Measurements from ENCODE around the gene CYP4F11. TPM values are rescaled to one million over a fixed set of nuclear protein-coding genes. Genes with fewer than 3 reads are reported as not detected.
"Not testable (repeated sequence)": the region's sequence is repeated elsewhere in the genome, so short reads cannot be mapped to it uniquely, and the experiment has no call there.

The CYP4F11 gene
- total and polyA plus RNA-seq, 2 experiments from 2014 or later: not detected

- peak; percentile 67 for TF ChIP-seq EZH2 (IDR thresholded peaks at IDR 0.05; ENCODE audit: insufficient read depth, poor library complexity, severe bottlenecking)
- H3K9me2 ChIP-seq (ENCODE audit: insufficient read depth); H3K9me3 ChIP-seq (ENCODE audit: low read depth); H3K9ac ChIP-seq; H3K36me3 ChIP-seq (ENCODE audit: low read depth); H3K79me2 ChIP-seq (ENCODE audit: insufficient read depth); H4K20me1 ChIP-seq (ENCODE audit: insufficient read depth); in situ Hi-C loops (cut with MboI); H3K4me1 ChIP-seq (ENCODE audit: insufficient read depth); H3K4me2 ChIP-seq (ENCODE audit: unreplicated experiment); H3K27me3 ChIP-seq (replicated peaks; ENCODE audit: insufficient read depth); H3K4me3 ChIP-seq; DNase-seq; H3F3A ChIP-seq (ENCODE audit: insufficient read depth); H2AFZ ChIP-seq; H3K27ac ChIP-seq: not testable (repeated sequence)
- WGBS, 2 experiments (ENCODE audit: low coverage in 1 of 2, low lambda C conversion rate in 2 of 2, missing lambda C conversion rate in 2 of 2): 15 to 38% methylated on average over 6 to 12 of the region's 12 CpGs
Observed at GRCh38 chr19:15933761-15934331, 483 bp downstream of the CYP4F11 start.

GRCh38 chr19:15928321-15928720 is 6.0 kb downstream of the CYP4F11 start:
- Histone ChIP-seq H3K9ac (no peak overlapping the region), H3K27me3 (replicated peaks; ENCODE audit: insufficient read depth) (no peaks in the 10 kb centered on the region), H3K4me1 (ENCODE audit: insufficient read depth) (no peaks in the 10 kb centered on the region), H3K27ac (no peak overlapping the region), H3F3A (ENCODE audit: insufficient read depth) (no peaks in the 10 kb centered on the region), H3K9me3 (ENCODE audit: low read depth) (no peaks in the 10 kb centered on the region), H4K20me1 (ENCODE audit: insufficient read depth) (no peaks in the 10 kb centered on the region), H3K9me2 (ENCODE audit: insufficient read depth) (no peaks in the 10 kb centered on the region), H3K4me3 (no peak overlapping the region), H3K36me3 (ENCODE audit: low read depth) (no peaks in the 10 kb centered on the region), H3K4me2 (ENCODE audit: unreplicated experiment) (no peak overlapping the region), H3K79me2 (ENCODE audit: insufficient read depth) (no peaks in the 10 kb centered on the region), H2AFZ (no peak overlapping the region)
- TF ChIP-seq EZH2 (IDR thresholded peaks at IDR 0.05; ENCODE audit: insufficient read depth, poor library complexity, severe bottlenecking) (no peak), EZH2phosphoT487 (IDR thresholded peaks at IDR 0.05; ENCODE audit: insufficient read depth, low read depth) (no peak)
- 37 to 44% methylated on average over 3 of the region's 3 CpGs for WGBS, 2 experiments (ENCODE audit: low coverage in 1 of 2, low lambda C conversion rate in 2 of 2, missing lambda C conversion rate in 2 of 2)
- DNase-seq: no peak
- in situ Hi-C loops (cut with MboI): no loop called here

- Histone ChIP-seq H3K9me3 (ENCODE audit: low read depth) (no peaks in the 10 kb centered on the region), H3K79me2 (ENCODE audit: insufficient read depth) (no peaks in the 10 kb centered on the region), H3K4me3 (no peak overlapping the region), H2AFZ (no peak overlapping the region), H3K4me1 (ENCODE audit: insufficient read depth) (no peaks in the 10 kb centered on the region), H3K9me2 (ENCODE audit: insufficient read depth) (no peaks in the 10 kb centered on the region), H3K36me3 (ENCODE audit: low read depth) (no peaks in the 10 kb centered on the region), H3F3A (ENCODE audit: insufficient read depth) (no peaks in the 10 kb centered on the region), H3K27ac (no peak overlapping the region), H3K9ac (no peak overlapping the region), H3K27me3 (replicated peaks; ENCODE audit: insufficient read depth) (no peaks in the 10 kb centered on the region), H3K4me2 (ENCODE audit: unreplicated experiment) (no peak overlapping the region), H4K20me1 (ENCODE audit: insufficient read depth) (no peaks in the 10 kb centered on the region)
- WGBS, 2 experiments (ENCODE audit: low coverage in 1 of 2, low lambda C conversion rate in 2 of 2, missing lambda C conversion rate in 2 of 2): 0% methylated on average over 1 of the region's 1 CpG; no CpG with 5 or more reads in 1 of the 2 experiments
- in situ Hi-C loops (cut with MboI): no loop called here
- no peak for DNase-seq
- no peak for TF ChIP-seq EZH2 (IDR thresholded peaks at IDR 0.05; ENCODE audit: insufficient read depth, poor library complexity, severe bottlenecking)
- no peak for TF ChIP-seq EZH2phosphoT487 (IDR thresholded peaks at IDR 0.05; ENCODE audit: insufficient read depth, low read depth)
Observed at GRCh38 chr19:15926484-15926883, 7.8 kb downstream of the CYP4F11 start.

GRCh38 chr19:15923702-15924101 is 10.6 kb downstream of the CYP4F11 start:
- Histone ChIP-seq H3K4me1 (ENCODE audit: insufficient read depth) (no peaks in the 10 kb centered on the region), H3K9me2 (ENCODE audit: insufficient read depth) (no peaks in the 10 kb centered on the region), H3K79me2 (ENCODE audit: insufficient read depth) (no peaks in the 10 kb centered on the region), H3K9ac (no peak overlapping the region), H3K9me3 (ENCODE audit: low read depth) (no peaks in the 10 kb centered on the region), H3K27ac (no peak overlapping the region), H4K20me1 (ENCODE audit: insufficient read depth) (no peaks in the 10 kb centered on the region), H3K36me3 (ENCODE audit: low read depth) (no peaks in the 10 kb centered on the region), H3K27me3 (replicated peaks; ENCODE audit: insufficient read depth) (no peaks in the 10 kb centered on the region), H3K4me3 (no peak overlapping the region), H2AFZ (no peak overlapping the region), H3K4me2 (ENCODE audit: unreplicated experiment) (no peak overlapping the region), H3F3A (ENCODE audit: insufficient read depth) (no peaks in the 10 kb centered on the region)
- TF ChIP-seq EZH2phosphoT487 (IDR thresholded peaks at IDR 0.05; ENCODE audit: insufficient read depth, low read depth) (no peak), EZH2 (IDR thresholded peaks at IDR 0.05; ENCODE audit: insufficient read depth, poor library complexity, severe bottlenecking) (no peak)
- 54 to 55% methylated on average over 8 of the region's 8 CpGs for WGBS, 2 experiments (ENCODE audit: low coverage in 1 of 2, low lambda C conversion rate in 2 of 2, missing lambda C conversion rate in 2 of 2)
- in situ Hi-C loops (cut with MboI): no loop called here
- DNase-seq: no peak

- in situ Hi-C loops (cut with MboI): no loop called here
Observed at GRCh38 chr19:15922021-15922420, 12.3 kb downstream of the CYP4F11 start.

More at GRCh38 chr19:15922021-15922420, 12.3 kb downstream of the CYP4F11 start:
- Histone ChIP-seq H3K4me2 (ENCODE audit: unreplicated experiment) (no peak overlapping the region), H2AFZ (no peak overlapping the region), H3F3A (ENCODE audit: insufficient read depth) (no peaks in the 10 kb centered on the region), H3K4me1 (ENCODE audit: insufficient read depth) (no peaks in the 10 kb centered on the region), H3K27me3 (replicated peaks; ENCODE audit: insufficient read depth) (no peaks in the 10 kb centered on the region), H3K9me3 (ENCODE audit: low read depth) (no peaks in the 10 kb centered on the region), H4K20me1 (ENCODE audit: insufficient read depth) (no peaks in the 10 kb centered on the region), H3K27ac (no peak overlapping the region), H3K36me3 (ENCODE audit: low read depth) (no peaks in the 10 kb centered on the region), H3K4me3 (no peak overlapping the region), H3K9ac (no peak overlapping the region), H3K9me2 (ENCODE audit: insufficient read depth) (no peaks in the 10 kb centered on the region), H3K79me2 (ENCODE audit: insufficient read depth) (no peaks in the 10 kb centered on the region)
- TF ChIP-seq EZH2phosphoT487 (IDR thresholded peaks at IDR 0.05; ENCODE audit: insufficient read depth, low read depth): no peak
- TF ChIP-seq EZH2 (IDR thresholded peaks at IDR 0.05; ENCODE audit: insufficient read depth, poor library complexity, severe bottlenecking): no peak
- DNase-seq: no peak
- WGBS, 2 experiments (ENCODE audit: low coverage in 1 of 2, low lambda C conversion rate in 2 of 2, missing lambda C conversion rate in 2 of 2): 14 to 29% methylated on average over 4 of the region's 4 CpGs
